HL-60 (cell line): ENCODE measurements around the gene MLLT3.

Source experiments
- DNase-seq, 2 experiments: peaks; one replicate each; pipeline ENCODE4 v3.0.0-alpha.2; 2010 to 2020; ENCODE audit warnings: low read depth in 1 of 2, low spot score in 1 of 2
- H3K27ac ChIP-seq: fragments of 250-450 bp; sonication (Bioruptor Pico); replicated peaks from 2 replicates; pipeline ENCODE4 v1.5.1; 2020; ENCODE audit warnings: mild to moderate bottlenecking, moderate library complexity
- H3K27me3 ChIP-seq: fragments of 250-450 bp; sonication (Bioruptor Pico); 2 replicates; pipeline ENCODE4 v1.5.1; 2021; ENCODE audit warnings: mild to moderate bottlenecking, moderate library complexity; ENCODE audit not compliant: insufficient read depth, poor library complexity, severe bottlenecking
- H3K4me3 ChIP-seq: replicated peaks from 2 replicates; pipeline ENCODE4 v1.5.1; 2011; ENCODE audit warnings: mild to moderate bottlenecking, control low read depth, low read length; ENCODE audit not compliant: insufficient read depth
- CTCF ChIP-seq: IDR thresholded peaks from one replicate; pipeline ENCODE4 v1.5.1; 2011; ENCODE audit warnings: low read length, control low read depth, inconsistent platforms; ENCODE audit not compliant: insufficient read depth
- GABPA ChIP-seq: IDR thresholded peaks from 2 replicates; pipeline ENCODE4 v1.6.1; 2012; ENCODE audit warnings: low read depth
- POLR2AphosphoS5 ChIP-seq: IDR thresholded peaks from 2 replicates; pipeline ENCODE4 v1.6.1; 2012; ENCODE audit warnings: low read depth
- REST ChIP-seq: IDR thresholded peaks from 2 replicates; pipeline ENCODE4 v1.6.1; 2012; ENCODE audit warnings: low read depth; ENCODE audit not compliant: insufficient replicate concordance
- SPI1 ChIP-seq: IDR thresholded peaks from 2 replicates; pipeline ENCODE4 v1.6.1; 2012; ENCODE audit warnings: low read depth, mild to moderate bottlenecking, borderline replicate concordance

MLLT3 gene

GRCh38 chr9:20664501-20664900 is 42.2 kb upstream of the MLLT3 start:
- DNase-seq: no peak
- no peak overlapping the region for H3K4me3 ChIP-seq
- H3K27me3 ChIP-seq: no peaks in the 10 kb centered on the region
- no peak overlapping the region for H3K27ac ChIP-seq
- no peak for TF ChIP-seq SPI1
- TF ChIP-seq GABPA: no peak
- TF ChIP-seq CTCF: no peak
- TF ChIP-seq POLR2AphosphoS5: no peak
- TF ChIP-seq REST: no peak

- Histone ChIP-seq H3K27ac (no peak overlapping the region), H3K27me3 (no peaks in the 10 kb centered on the region), H3K4me3 (no peak overlapping the region)
- no peak for DNase-seq
- TF ChIP-seq SPI1 (no peak), REST (no peak), CTCF (no peak), GABPA (no peak)
Observed at GRCh38 chr9:20663133-20663532, 40.8 kb upstream of the MLLT3 start.

GRCh38 chr9:20662156-20662555 is 39.9 kb upstream of the MLLT3 start:
- H3K27me3 ChIP-seq: no peaks in the 10 kb centered on the region

More at GRCh38 chr9:20662156-20662555, 39.9 kb upstream of the MLLT3 start:
- Histone ChIP-seq H3K4me3 (no peak overlapping the region), H3K27ac (no peak overlapping the region)
- TF ChIP-seq CTCF: no peak
- TF ChIP-seq GABPA: no peak
- no peak for TF ChIP-seq POLR2AphosphoS5
- no peak for TF ChIP-seq SPI1
- TF ChIP-seq REST: no peak
- DNase-seq: no peak
